Activated T-cell treated with anti-CD3 and anti-CD28 coated beads, Interleukin-2, amount 50 U/mL, for 72 hours (primary cell): ENCODE data around the gene SLC35G4. TPM values are rescaled to one million over a fixed set of nuclear protein-coding genes. Genes with fewer than 3 reads are reported as not detected.
"Not testable (repeated sequence)": the region's sequence is repeated elsewhere in the genome, so short reads cannot be mapped to it uniquely, and the experiment has no call there.

Experiments
- ATAC-seq, 2 donors: fragments of 150-1000 bp; cut with Tn5 transposase; replicated peaks in 1 of 2; 2 replicates each; pipeline ENCODE4 v1.10.0; 2021; ENCODE audit warnings: moderate library complexity in 2 of 2, mild to moderate bottlenecking in 1 of 2
- DNase-seq, 2 donors: peaks; one replicate each; pipeline ENCODE4 v3.0.0; 2021 to 2022; ENCODE audit warnings: mixed read lengths in 1 of 2
- H3K27ac Mint-ChIP-seq: one replicate; pipeline ENCODE4 v1.8.0; 2022; ENCODE audit warnings: mild to moderate bottlenecking, moderate library complexity, mixed read lengths
- H3K27me3 Mint-ChIP-seq: one replicate; pipeline ENCODE4 v1.8.0; 2022; ENCODE audit warnings: low read depth, mixed read lengths
- H3K36me3 Mint-ChIP-seq, 2 donors: one replicate each; pipeline ENCODE4 v1.8.0; 2022; ENCODE audit warnings: mixed read lengths in 2 of 2, mild to moderate bottlenecking in 1 of 2; ENCODE audit not compliant: insufficient read depth in 2 of 2
- H3K4me1 Mint-ChIP-seq: one replicate; pipeline ENCODE4 v1.8.0; 2022; ENCODE audit warnings: low read depth, mixed read lengths
- H3K4me3 Mint-ChIP-seq, 2 donors: one replicate each; pipeline ENCODE4 v1.8.0; 2022; ENCODE audit warnings: mild to moderate bottlenecking in 2 of 2, mixed read lengths in 2 of 2, moderate library complexity in 2 of 2
- H3K9me3 Mint-ChIP-seq, 2 donors: one replicate each; pipeline ENCODE4 v1.8.0; 2022; ENCODE audit warnings: mixed read lengths in 2 of 2
- total RNA-seq, 2 donors: library from RNA; stranded (reverse); gene quantifications; one replicate each; pipeline ENCODE4 v1.2.3, GENCODE V29; 2022

The SLC35G4 gene
- total RNA-seq, result not detected

- not testable (repeated sequence) for H3K36me3 Mint-ChIP-seq, H3K4me3 Mint-ChIP-seq, H3K27ac Mint-ChIP-seq, DNase-seq, ATAC-seq, H3K9me3 Mint-ChIP-seq, H3K27me3 Mint-ChIP-seq, H3K4me1 Mint-ChIP-seq
These were observed at the start of gene SLC35G4 for GRCh38 chr18:11609488-11609887. SLC35G4 (plus strand) TSS chr18:11609596; CDS start chr18:11609596, 0 bp downstream.

DNA sequence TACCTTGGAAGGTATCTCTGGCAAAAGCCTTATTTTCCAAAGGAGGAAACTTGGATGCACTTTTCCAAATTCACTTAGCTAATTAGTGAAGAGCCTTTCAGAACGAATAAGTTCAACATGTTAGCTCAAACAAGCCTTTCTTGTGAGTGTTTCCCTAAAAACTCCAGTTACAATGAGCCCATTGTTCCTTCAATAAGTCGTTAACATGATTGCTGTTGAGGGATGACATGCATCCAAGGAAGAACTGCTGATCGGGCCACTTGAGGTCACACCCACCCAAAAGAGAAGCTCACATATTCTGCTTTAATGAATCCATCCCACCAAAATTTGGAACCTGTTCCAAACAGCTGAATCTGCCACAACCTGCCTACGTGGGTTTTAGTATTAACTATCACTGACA lies 48.1 kb upstream of the SLC35G4 start:
- H3K4me1 Mint-ChIP-seq, result no peaks in the 10 kb centered on the region
- ATAC-seq, result no peak
- H3K36me3 Mint-ChIP-seq, result no peaks in the 10 kb centered on the region
- no peak for DNase-seq
- H3K9me3 Mint-ChIP-seq, result no peaks in the 10 kb centered on the region
- H3K27me3 Mint-ChIP-seq, result no peaks in the 10 kb centered on the region
- no peak overlapping the region for H3K27ac Mint-ChIP-seq
- no peak overlapping the region for H3K4me3 Mint-ChIP-seq

DNA sequence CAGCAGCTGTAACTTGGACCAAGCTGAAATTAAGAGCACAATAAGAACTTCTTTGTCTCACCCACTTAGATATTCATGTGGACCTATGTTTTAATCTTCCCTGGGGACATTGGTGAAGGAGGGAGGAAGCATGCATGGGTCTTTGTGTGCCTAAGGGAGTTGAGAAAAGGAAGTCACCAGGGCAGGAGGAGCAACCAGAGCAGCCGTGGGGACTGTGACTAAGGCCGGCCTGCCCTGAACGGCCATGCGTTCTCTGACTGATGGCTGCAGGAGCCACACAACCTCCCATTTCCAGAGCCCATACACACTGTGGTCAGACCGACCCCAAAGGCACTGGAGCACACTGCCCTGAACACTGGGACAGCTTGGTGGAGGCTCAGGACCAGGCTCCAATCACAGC lies 43.7 kb upstream of the SLC35G4 start:
- ATAC-seq (no peak), DNase-seq (no peak)
- Mint-ChIP-seq H3K4me1 (no peaks in the 10 kb centered on the region), H3K27ac (no peak overlapping the region), H3K4me3 (no peak overlapping the region), H3K27me3 (no peaks in the 10 kb centered on the region), H3K9me3 (no peaks in the 10 kb centered on the region), H3K36me3 (no peaks in the 10 kb centered on the region)

GRCh38 chr18:11566236-11566965 lies 43.0 kb upstream of the SLC35G4 start:
- Mint-ChIP-seq H3K27ac (no peak overlapping the region), H3K9me3 (no peaks in the 10 kb centered on the region), H3K4me3 (no peak overlapping the region), H3K36me3 (no peaks in the 10 kb centered on the region), H3K27me3 (no peaks in the 10 kb centered on the region), H3K4me1 (no peaks in the 10 kb centered on the region)
- no peak for ATAC-seq
- DNase-seq, result no peak

GRCh38 chr18:11567396-11567795 lies 42.0 kb upstream of the SLC35G4 start:
- H3K36me3 Mint-ChIP-seq, result no peaks in the 10 kb centered on the region
- no peak overlapping the region for H3K27ac Mint-ChIP-seq
- DNase-seq, result no peak
- H3K4me1 Mint-ChIP-seq, result no peaks in the 10 kb centered on the region
- H3K9me3 Mint-ChIP-seq, result no peaks in the 10 kb centered on the region
- no peak for ATAC-seq
- H3K4me3 Mint-ChIP-seq, result no peak overlapping the region
- no peaks in the 10 kb centered on the region for H3K27me3 Mint-ChIP-seq

GRCh38 chr18:11570073-11570588 lies 39.3 kb upstream of the SLC35G4 start:
- Mint-ChIP-seq H3K36me3 (no peaks in the 10 kb centered on the region), H3K27ac (no peak overlapping the region), H3K4me1 (no peaks in the 10 kb centered on the region), H3K27me3 (no peaks in the 10 kb centered on the region), H3K9me3 (no peaks in the 10 kb centered on the region), H3K4me3 (no peak overlapping the region)
- DNase-seq (no peak), ATAC-seq (no peak)

GRCh38 chr18:11570769-11571412 lies 38.5 kb upstream of the SLC35G4 start:
- no peak for DNase-seq

DNA sequence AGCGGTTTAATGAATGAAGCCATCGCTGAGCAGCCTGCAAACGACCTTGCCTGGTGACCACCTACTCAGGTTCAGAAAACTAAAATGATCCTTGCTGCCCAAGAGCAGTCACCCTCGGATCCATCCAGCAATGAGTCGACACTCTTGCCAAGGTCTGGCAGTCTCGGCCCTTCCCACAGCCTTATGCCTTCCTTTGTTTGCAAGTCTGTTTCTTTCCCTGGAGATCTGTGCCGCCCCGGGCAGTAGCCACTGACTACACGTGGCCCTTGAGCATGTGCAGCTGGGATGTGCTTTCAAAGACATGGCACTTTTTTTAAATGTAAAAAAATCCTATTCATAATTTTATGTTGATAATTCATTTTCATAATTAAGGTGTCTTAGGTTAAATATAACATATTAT lies 37.2 kb upstream of the SLC35G4 start:
- Mint-ChIP-seq H3K4me3 (no peak overlapping the region), H3K27me3 (no peaks in the 10 kb centered on the region), H3K9me3 (no peaks in the 10 kb centered on the region), H3K27ac (no peak overlapping the region), H3K36me3 (no peaks in the 10 kb centered on the region), H3K4me1 (peaks cover 7% of the 10 kb centered on the region)
- ATAC-seq (no peak), DNase-seq (no peak)

More at GRCh38 chr18:11570769-11571412, 38.5 kb upstream of the SLC35G4 start:
- H3K4me3 Mint-ChIP-seq, result no peak overlapping the region
- no peaks in the 10 kb centered on the region for H3K27me3 Mint-ChIP-seq
- peaks cover under 1% of the 10 kb centered on the region for H3K4me1 Mint-ChIP-seq
- H3K9me3 Mint-ChIP-seq, result no peaks in the 10 kb centered on the region
- ATAC-seq, result no peak
- H3K36me3 Mint-ChIP-seq, result no peaks in the 10 kb centered on the region
- no peak overlapping the region for H3K27ac Mint-ChIP-seq

- Mint-ChIP-seq H3K4me3 (no peak overlapping the region), H3K4me1 (peaks cover 15% of the 10 kb centered on the region), H3K27me3 (no peaks in the 10 kb centered on the region), H3K27ac (no peak overlapping the region), H3K36me3 (no peaks in the 10 kb centered on the region), H3K9me3 (no peaks in the 10 kb centered on the region)
- ATAC-seq, result no peak
- DNase-seq, result no peak
These were observed 34.9 kb upstream of the SLC35G4 start for GRCh38 chr18:11574545-11574944.

GRCh38 chr18:11577271-11578112 lies 31.9 kb upstream of the SLC35G4 start:
- H3K4me3 Mint-ChIP-seq, result no peak overlapping the region
- no peaks in the 10 kb centered on the region for H3K9me3 Mint-ChIP-seq
- ATAC-seq (no peak), DNase-seq (no peak)
- peaks cover 15% of the 10 kb centered on the region for H3K4me1 Mint-ChIP-seq
- no peaks in the 10 kb centered on the region for H3K36me3 Mint-ChIP-seq
- no peak overlapping the region for H3K27ac Mint-ChIP-seq
- no peaks in the 10 kb centered on the region for H3K27me3 Mint-ChIP-seq

DNA sequence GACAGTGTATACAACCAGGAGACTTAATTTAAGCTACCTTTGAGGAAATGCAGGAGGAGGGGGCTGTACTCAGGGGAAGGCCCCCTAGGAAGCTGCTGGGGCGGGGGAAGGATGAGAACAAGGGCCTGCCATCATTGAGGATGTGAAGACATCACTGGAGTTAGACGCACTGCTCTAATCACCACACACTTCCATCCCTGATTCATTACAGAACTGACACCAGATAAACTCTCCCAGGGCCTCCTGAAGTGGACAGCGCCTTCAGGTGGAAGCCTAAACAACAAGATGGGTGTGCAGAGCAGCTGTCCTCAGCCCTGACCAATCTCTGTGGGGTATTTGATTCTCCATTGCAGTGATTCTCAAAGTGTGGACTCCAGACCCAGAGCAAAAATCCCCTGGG lies 30.6 kb upstream of the SLC35G4 start:
- H3K27me3 Mint-ChIP-seq, result no peaks in the 10 kb centered on the region
- no peaks in the 10 kb centered on the region for H3K36me3 Mint-ChIP-seq
- H3K27ac Mint-ChIP-seq, result no peak overlapping the region
- no peaks in the 10 kb centered on the region for H3K9me3 Mint-ChIP-seq
- peaks cover 15% of the 10 kb centered on the region for H3K4me1 Mint-ChIP-seq
- no peak for DNase-seq
- no peak overlapping the region for H3K4me3 Mint-ChIP-seq
- ATAC-seq, result no peak

GRCh38 chr18:11579916-11580315 lies 29.5 kb upstream of the SLC35G4 start:
- Mint-ChIP-seq H3K36me3 (no peaks in the 10 kb centered on the region), H3K4me1 (peaks cover 15% of the 10 kb centered on the region), H3K9me3 (no peaks in the 10 kb centered on the region), H3K4me3 (no peak overlapping the region), H3K27me3 (no peaks in the 10 kb centered on the region), H3K27ac (no peak overlapping the region)
- no peak for DNase-seq
- ATAC-seq, result no peak

GRCh38 chr18:11581286-11581685 lies 28.1 kb upstream of the SLC35G4 start:
- DNase-seq, result no peak
- H3K36me3 Mint-ChIP-seq, result no peaks in the 10 kb centered on the region
- no peak for ATAC-seq
- no peak overlapping the region for H3K4me3 Mint-ChIP-seq
- H3K27me3 Mint-ChIP-seq, result no peaks in the 10 kb centered on the region
- no peak overlapping the region for H3K27ac Mint-ChIP-seq
- H3K9me3 Mint-ChIP-seq, result no peaks in the 10 kb centered on the region
- peaks cover 10% of the 10 kb centered on the region for H3K4me1 Mint-ChIP-seq
